HuH-7.5 (cell line): Measurements from ENCODE around the gene IGSF11.

ENCODE experiments used
- DNase-seq: peaks from one replicate; pipeline ENCODE4 v3.0.0; 2011; ENCODE audit warnings: low spot score

Gene IGSF11

DNA sequence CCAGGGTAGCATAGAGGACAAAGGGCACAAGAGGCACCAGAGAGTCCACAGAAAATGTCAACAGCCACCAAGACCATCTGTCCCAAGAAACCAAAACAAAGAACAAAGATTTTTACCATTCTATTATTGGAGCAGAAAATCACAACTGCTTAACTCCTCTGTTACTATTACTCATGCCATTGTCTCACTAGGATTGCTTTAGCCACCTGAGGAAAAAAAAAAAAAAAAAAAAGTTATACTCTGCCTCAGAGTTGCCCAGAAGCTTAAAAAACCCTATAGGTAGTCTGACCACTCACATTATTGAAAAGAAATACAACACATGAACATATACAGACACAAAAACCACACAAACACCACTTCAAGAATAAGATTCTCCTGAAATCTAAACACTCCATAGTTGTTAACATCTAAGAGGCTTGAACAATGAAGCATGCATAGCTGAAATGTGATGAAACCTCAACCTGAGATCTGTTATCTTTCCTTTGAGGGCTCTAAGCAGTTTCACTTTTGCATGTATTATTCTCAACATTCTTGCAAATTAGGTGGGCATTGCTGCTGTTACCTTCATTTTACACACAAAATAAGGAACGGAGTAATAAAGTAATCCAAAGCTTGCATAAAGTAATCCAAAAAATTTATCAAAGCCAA is 85.4 kb downstream of the IGSF11 start:
- no peak for DNase-seq

DNA sequence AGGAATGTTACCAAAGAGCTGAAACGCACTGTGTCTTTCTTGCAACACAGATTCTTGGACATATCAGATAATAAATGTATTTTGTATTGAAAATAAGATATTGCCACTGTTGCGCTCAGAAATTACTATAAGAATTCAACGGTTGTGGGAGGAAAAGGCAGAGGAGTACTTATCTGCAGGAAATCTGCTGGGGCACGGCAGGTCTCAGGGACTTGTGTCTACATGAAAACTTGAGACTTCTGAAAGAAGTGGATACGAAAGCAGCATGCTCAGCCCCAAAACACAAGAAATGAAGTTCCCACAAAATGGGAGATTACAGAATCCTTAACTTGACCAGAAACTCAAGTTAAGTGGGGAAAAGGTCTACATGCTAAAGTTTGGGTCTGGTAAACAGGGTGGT is 86.5 kb downstream of the IGSF11 start:
- no peak for DNase-seq

DNA sequence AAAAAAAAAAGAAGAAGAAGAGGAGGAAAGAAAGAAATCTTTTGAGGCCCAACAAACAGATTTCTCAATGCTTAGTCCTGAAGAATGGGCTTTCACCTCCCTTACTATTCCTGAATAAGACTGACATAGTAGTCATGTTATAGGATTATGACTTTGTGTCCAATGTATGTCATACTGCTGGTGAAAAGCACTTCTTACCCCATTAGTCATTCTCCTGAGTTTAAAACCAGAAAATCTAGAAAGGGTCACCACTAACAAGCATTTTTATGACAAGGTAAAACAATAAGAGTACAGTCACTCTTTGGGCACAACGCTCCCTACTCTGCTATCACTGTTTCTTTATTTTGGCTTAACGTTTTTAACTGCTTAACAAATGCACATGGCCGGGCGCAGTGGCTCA is 88.2 kb downstream of the IGSF11 start:
- no peak for DNase-seq

DNA sequence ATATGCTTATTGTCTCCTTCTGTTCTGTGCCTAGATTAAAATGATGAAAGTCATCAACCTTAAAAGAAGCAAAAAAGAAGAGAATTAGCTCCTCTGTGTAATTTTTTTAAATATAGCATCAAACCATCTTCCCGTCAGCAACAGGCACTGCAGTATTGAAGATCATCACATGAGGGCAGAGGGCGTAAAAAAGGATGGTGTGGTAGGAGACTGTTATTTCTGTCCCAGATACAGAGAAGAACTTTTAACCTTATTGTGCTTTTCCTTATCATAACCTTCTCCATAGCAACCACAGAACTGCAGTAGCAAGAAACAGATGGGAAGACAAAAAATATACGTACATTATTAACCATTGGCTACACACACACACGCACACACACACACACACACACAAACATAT is 88.8 kb downstream of the IGSF11 start:
- DNase-seq, result no peak

DNA sequence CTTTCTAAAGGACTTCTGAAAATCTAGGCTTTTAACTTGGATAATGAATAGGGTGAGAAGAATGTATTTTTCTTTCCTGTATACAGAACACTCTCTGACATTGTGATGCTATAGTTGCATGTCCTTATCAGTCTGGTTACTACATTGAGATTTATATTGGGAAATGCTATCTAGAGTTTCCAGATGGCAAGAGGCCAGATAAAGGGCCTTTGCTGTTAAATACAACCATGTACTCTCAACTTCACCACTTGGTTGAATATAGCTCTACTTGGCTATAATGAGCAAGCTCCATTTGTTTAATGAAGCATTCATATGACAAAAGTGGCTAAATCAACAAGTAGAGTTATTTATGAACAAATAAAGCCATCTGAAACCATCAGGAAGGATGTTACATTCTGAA is 91.0 kb downstream of the IGSF11 start:
- DNase-seq, result no peak

DNA sequence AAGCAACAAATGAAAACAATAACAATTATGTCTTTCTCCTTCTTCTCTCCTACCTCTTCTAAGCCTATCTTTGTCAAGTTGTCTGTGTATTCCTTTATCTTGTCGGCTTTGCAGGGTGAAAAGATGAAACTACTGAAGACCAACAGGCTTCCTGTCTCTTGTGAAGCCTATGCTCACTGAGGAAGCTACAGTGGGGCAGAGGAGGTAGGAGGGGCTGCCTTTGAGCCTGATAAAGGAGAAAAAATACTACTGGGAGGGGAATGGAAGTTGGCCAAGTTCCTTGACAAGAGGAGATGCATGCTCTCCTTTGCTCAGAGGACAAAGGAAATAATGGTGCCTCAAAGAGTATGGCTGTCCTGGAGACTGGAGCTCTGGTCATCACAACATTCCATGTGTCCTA is 92.0 kb downstream of the IGSF11 start:
- no peak for DNase-seq

DNA sequence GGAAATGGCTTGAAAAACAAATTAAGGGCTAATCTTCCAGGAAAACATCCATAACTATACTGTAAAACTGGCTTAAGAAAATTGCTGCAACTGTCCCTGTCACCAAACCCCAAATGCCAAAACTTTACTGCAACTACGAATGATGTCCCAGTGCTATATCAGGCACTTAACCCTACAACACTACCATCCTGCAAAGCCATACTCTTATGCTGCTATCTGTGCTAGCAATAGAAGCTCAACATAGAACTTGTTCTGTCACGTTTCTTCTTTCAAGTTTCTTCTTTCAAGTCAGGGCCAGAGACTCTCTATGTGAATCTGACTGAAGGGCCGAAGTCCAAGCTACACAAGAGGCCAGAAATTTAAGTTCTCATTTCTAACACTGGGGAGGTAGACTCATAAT is 92.5 kb downstream of the IGSF11 start:
- no peak for DNase-seq

GRCh38 chr3:118941236-118941635 is 93.4 kb downstream of the IGSF11 start:
- DNase-seq, result no peak

DNA sequence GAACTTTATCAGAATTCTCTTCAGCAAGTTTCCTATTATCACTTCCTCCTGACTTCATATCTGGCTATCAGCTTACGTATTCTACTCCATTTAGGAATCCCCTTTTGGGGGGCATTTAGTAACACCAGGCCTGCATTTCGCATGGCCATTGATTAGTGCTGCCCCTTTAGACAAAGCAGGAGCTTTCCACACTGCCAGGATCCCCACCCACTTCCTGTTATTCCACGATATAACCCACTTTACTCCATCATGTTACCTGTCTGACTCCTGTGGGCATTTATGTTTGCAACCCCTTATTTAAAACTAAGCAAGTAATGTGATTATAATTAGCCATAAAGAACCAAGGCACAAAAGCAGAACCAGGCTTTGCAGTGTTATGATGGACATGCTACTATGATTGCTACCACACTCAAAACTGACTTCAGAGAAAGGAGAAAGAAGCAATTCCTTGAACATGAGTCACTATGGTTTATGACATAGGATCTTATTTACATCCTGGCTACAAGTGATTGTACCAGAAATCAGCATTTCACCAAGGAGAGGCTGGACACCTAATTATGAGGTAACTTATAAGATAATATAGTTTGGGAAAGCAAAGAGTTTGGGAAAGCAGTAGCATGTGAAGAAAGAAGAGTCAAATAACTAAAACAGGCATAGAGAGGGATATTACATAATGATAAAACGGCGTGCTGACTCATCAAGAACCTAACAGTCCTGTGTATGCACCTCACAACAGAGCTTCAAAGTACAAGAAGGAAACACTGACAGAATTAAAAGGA is 96.3 kb downstream of the IGSF11 start:
- no peak for DNase-seq

DNA sequence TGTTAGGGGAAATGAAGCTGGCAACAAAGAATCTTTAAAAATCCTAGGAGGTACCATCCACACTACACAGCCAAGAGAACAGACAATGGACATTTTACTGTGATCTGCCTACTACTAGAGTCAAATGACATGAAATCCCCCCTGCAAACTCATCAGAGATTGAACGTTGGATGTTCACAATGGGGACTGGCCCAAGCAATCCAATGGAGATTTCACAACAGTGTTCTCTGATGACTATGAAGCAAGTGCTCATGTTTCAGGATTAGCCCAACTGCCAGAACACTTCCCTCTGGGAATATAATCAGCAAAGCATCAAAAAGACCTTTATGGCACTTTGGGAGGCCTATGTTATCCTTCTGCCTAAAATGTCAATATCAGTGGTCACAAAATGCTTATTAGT is 97.8 kb downstream of the IGSF11 start:
- no peak for DNase-seq

DNA sequence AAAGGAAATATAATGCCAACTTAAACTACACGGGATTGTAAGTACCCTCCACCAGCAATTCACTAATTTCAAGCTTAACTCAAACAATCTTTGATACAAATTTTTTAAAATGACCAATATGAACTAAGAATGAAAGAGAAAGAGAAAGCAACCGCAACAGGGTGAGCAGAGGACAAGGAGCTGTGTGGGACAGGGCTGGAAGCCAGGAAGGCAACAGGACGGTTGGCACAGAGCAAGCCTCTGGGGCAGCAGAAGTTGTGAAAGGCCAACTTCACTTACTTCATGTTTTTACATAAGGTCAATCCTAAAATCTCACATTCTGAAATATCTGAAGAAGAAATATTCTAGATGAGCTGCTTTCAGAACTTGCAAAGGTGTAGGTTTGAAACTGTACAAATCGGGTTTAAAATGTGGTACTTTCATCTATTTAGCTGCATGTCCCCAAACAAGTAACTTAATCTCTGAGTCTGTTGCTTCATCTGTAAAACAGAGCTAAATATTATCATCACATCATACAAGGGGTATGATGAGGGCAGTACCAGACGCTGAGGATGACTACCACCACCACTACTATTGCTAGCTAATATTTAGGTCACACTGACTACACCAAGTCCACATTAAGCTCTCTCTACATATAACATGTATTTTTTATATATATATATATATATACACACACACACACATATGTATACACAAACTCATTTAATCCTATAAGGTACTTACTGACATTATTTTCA is 101.7 kb downstream of the IGSF11 start:
- DNase-seq, result no peak

- no peak for DNase-seq
These were observed 102.7 kb downstream of the IGSF11 start for GRCh38 chr3:118931996-118932395.

- DNase-seq, result no peak
These were observed 107.2 kb downstream of the IGSF11 start for GRCh38 chr3:118927449-118927848.

GRCh38 chr3:118912188-118912587 is 122.5 kb downstream of the IGSF11 start:
- no peak for DNase-seq

- no peak for DNase-seq
These were observed 124.3 kb downstream of the IGSF11 start for GRCh38 chr3:118910332-118910731.

DNA sequence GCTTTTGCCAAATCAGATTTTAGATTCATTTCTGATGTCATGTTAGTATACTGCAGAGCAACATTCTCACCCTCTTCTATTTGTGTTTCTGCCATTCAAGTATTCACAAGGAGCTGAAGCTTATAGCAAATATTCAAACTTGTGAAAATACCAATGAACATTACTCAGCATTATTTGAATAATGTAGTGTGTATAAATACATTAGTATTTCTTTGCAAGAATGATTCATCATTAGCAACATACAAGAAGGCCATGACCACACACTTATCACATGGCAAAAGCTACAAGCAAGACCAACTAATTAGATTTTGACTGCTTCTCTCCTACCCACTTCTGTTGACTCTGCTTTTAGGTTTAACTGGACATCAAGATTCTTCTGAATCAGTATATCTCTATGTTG is 124.9 kb downstream of the IGSF11 start:
- no peak for DNase-seq

DNA sequence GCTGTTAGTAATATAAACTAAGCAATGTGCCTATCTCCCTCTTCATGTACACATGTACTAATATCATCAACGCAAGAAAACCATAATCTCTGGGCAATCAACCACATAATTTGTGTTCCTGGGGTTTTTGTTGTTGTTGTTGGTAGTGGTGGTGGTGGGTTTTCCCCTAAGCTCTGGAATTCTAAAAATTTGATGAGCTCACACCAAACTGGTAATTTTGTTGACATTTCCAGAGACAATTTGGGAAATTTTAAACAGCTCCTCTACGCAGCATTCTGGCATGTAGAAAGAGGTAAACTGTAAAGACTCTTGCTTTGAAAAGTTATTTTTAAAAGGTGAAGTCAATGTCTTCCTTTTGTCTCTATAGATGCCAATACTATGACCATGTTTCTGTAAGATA is 126.7 kb downstream of the IGSF11 start:
- no peak for DNase-seq

GRCh38 chr3:118900737-118901525 is 133.7 kb downstream of the IGSF11 start:
- DNase-seq, result no peak

- DNase-seq, result no peak
These were observed 144.4 kb downstream of the IGSF11 start for GRCh38 chr3:118890206-118890605.

DNA sequence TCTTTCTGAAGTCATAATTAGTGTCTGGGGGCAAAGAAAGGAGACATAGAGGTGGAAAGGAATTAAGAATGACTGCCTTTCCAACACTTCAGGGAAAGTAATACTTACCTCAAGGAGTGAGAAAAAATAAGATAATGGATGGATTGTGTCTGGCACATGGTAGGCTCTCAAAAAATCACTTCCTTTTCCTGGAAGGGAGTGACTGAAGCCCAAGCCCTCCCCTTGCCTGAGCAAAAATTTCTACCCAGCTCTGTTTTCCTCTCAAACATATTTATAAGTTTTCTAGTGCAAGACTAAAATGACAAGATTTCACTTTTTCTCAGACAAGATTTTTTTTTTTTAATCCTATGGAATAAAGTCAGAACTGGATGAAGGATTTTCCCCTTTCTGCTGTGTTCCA is 145.0 kb downstream of the IGSF11 start:
- no peak for DNase-seq

DNA sequence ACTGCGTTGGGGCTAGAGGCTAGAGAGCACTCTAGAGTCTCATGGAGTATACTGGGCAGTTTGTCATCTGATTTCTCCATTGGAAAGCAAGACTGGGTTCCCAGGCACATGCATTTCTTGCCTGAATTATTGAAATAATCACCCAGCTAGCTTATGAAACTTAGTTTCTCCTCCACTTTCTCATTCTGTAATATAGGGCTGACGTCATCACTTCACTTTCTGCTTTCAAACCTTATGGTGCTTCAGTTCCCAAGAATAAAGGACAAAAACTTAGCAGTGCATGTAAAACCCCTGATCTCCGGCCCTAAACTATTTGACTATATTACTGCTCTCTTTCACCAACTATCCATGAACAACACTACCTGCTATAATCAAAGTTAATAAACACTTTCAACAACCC is 147.9 kb downstream of the IGSF11 start:
- no peak for DNase-seq

GRCh38 chr3:118884748-118885206 is 149.9 kb downstream of the IGSF11 start:
- DNase-seq, result peak; percentile 10
